Ovary (tissue), 9 donors: ENCODE measurements around the gene ADGRE2. TPM values are rescaled to one million over a fixed set of nuclear protein-coding genes. Genes with fewer than 3 reads are reported as not detected.

Experiments
- DNase-seq, 5 donors: peaks; one replicate each; pipeline ENCODE4 v3.0.0-alpha.2; 2019 to 2020
- H3K27ac ChIP-seq, 2 donors: fragments of 200-600 bp; one replicate each; pipeline versions ENCODE4 v1.5.1 to v1.8.0; 2019 to 2022
- H3K27me3 ChIP-seq: fragments of 200-600 bp; one replicate; pipeline ENCODE4 v1.8.0; 2022
- H3K36me3 ChIP-seq: fragments of 200-600 bp; sonication (generic); one replicate; pipeline ENCODE4 v1.5.1; 2019
- H3K4me1 ChIP-seq: one replicate; pipeline ENCODE4 v1.8.1; 2013; ENCODE audit warnings: mild to moderate bottlenecking, moderate library complexity; ENCODE audit not compliant: insufficient read depth
- H3K4me3 ChIP-seq: fragments of 200-600 bp; sonication (generic); one replicate; pipeline ENCODE4 v1.5.1; 2017
- H3K9me3 ChIP-seq, 2 donors: fragments of 200-600 bp in 1 of 2; sonication (generic) in 1 of 2; one replicate each; pipeline versions ENCODE4 v1.5.1 to v1.8.1; 2013 to 2019; ENCODE audit warnings: mild to moderate bottlenecking in 1 of 2, moderate library complexity in 1 of 2
- EP300 ChIP-seq: sonication (generic); formaldehyde crosslinking; IDR thresholded peaks from one replicate; pipeline ENCODE4 v1.6.1; 2017; ENCODE audit warnings: antibody characterized with exemption
- POLR2A ChIP-seq: fragments of 450-650 bp; IDR thresholded peaks from one replicate; pipeline ENCODE4 v1.6.1; 2017; ENCODE audit warnings: antibody characterized with exemption, mild to moderate bottlenecking, moderate library complexity
- WGBS, 3 donors: extraction: QIAGEN DNeasy Blood & Tissue Kit in 1 of 3; methylation state at CpG; one replicate each; pipeline versions ENCODE4 v1.1.5 to v1.1.7; 2013 to 2017; 5-methylcytosine and 5-hydroxymethylcytosine counted together
- intact Hi-C, 4 donors: fragments of 100-400 bp; cut with DNase I; formaldehyde crosslinking; loops; one replicate each; pipeline versions ENCODE4 v1.11.0 to v1.15.1; 2022 to 2023
- polyA plus RNA-seq, 2 donors: library from polyadenylated mRNA; stranded (reverse); fragments of 200-250 nt in 1 of 2; fragments of 350-450 nt in 1 of 2; fragmentation: Illumina TruSeq in 1 of 2; extraction: RNeasy Lipid Tissue Mini Kit (QIAGEN cat#74804) in 1 of 2; gene quantifications; one replicate each; pipeline ENCODE4 v1.2.3, GENCODE V29; 2013 to 2014
- small RNA-seq: library from RNA; depleted of rRNA; stranded (forward); fragments of <200 nt; gene quantifications from one replicate; pipeline ENCODE3, GENCODE V24; 2016
- total RNA-seq, 7 donors: library from RNA; depleted of rRNA in 2 of 7; stranded (reverse); fragments of >200 nt in 2 of 7; fragmentation: NEBNext Ultra II Directional in 3 of 7; extraction: Animal tissue kit (Norgen Biotek cat#: 25700) in 3 of 7; gene quantifications; one replicate each; pipeline versions ENCODE4 v1.1.0 to v1.2.4, GENCODE V29; 2016 to 2023
- TF ChIP-seq, protein P1 (sequence below), 3 donors: fragments of 450-650 bp in 2 of 3; fragments of 200-600 bp in 1 of 3; IDR thresholded peaks; one replicate each; pipeline versions ENCODE4 v1.5.1 to v1.8.0; 2016 to 2022; ENCODE audit warnings: antibody characterized with exemption in 3 of 3, mild to moderate bottlenecking in 1 of 3
- donor health status: DM: no; HTN: no; CAD: no; lungs with moderate emphysema.
- donor health status: DM: no; HTN: no; CAD: no.
- donor health status: Bipolar disorder and iron deficiency.
- donor health status: DM: yes; HTN: yes; CAD: no.
- donor health status: DM: no; HTN: no; CAD: no.
- donor health status: DM: yes; HTN: yes; CAD: no.

The ADGRE2 gene
- total and polyA plus RNA-seq, 9 donors: 0.24 to 4.2 (median 1.0) TPM

DNA sequence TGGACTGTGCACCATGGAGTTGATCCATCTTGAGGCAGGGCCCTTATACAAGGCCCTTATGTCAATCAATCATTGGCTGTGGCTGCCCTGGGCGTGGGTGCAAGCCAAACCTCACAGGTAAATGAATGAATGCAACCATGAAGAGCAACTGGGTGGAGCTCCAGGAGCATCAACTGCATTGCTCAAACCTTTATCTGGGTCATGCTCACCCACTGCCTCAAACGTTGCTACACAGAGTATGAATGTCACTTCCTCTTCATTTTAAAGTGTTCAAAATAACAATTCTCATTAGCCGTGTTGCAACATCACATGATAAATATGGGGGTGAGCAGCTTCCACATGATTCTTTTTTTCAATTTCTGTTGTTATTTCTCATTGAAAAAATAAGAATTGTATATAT is 94.9 kb downstream of the ADGRE2 start:
- H3K9me3 ChIP-seq: no peaks in the 10 kb centered on the region
- H3K27me3 ChIP-seq: no peaks in the 10 kb centered on the region
- no peak for TF ChIP-seq POLR2A
- TF ChIP-seq, protein P1, sequence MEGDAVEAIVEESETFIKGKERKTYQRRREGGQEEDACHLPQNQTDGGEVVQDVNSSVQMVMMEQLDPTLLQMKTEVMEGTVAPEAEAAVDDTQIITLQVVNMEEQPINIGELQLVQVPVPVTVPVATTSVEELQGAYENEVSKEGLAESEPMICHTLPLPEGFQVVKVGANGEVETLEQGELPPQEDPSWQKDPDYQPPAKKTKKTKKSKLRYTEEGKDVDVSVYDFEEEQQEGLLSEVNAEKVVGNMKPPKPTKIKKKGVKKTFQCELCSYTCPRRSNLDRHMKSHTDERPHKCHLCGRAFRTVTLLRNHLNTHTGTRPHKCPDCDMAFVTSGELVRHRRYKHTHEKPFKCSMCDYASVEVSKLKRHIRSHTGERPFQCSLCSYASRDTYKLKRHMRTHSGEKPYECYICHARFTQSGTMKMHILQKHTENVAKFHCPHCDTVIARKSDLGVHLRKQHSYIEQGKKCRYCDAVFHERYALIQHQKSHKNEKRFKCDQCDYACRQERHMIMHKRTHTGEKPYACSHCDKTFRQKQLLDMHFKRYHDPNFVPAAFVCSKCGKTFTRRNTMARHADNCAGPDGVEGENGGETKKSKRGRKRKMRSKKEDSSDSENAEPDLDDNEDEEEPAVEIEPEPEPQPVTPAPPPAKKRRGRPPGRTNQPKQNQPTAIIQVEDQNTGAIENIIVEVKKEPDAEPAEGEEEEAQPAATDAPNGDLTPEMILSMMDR (IDR thresholded peaks at IDR 0.05): no peak
- no peak for TF ChIP-seq EP300
- DNase-seq: no peak
- no peak overlapping the region for H3K27ac ChIP-seq
- no peaks in the 10 kb centered on the region for H3K4me1 ChIP-seq
- intact Hi-C loops: no loop called here
- no peak overlapping the region for H3K4me3 ChIP-seq
- no peaks in the 10 kb centered on the region for H3K36me3 ChIP-seq
- WGBS, 3 donors: 38 to 48% (median 41%) methylated on average over 3 of the region's 3 CpGs

Small RNA genes within 50 kb of the gene (small RNA-seq; reads per million reads assigned to genes)
- gene AC005255.1: not detected

Other genes with a start within 250 kb of the ADGRE2 start
- gene TECR, start 249.0 kb downstream of the ADGRE2 start, total RNA-seq: 100 to 1,000 TPM in 2 of 7 donors, 10 to 100 TPM in 5; 22.3 to 115 (median 78.2) TPM
- 10 to 100 TPM; 92.4 to 97.4 TPM for gene TECR, start 249.0 kb downstream of the ADGRE2 start, polyA plus RNA-seq
- 100 to 1,000 TPM in 6 of 7 donors, 10 to 100 TPM in 1; 86.9 to 429 (median 143) TPM for gene NDUFB7, start 206.5 kb downstream of the ADGRE2 start, total RNA-seq
- 100 to 1,000 TPM in 1 of 2 donors, not detected in 1; 317 TPM for gene NDUFB7, start 206.5 kb downstream of the ADGRE2 start, polyA plus RNA-seq
- gene CLEC17A, start 195.5 kb downstream of the ADGRE2 start, total RNA-seq: under 1 TPM in 2 of 7 donors, not detected in 5; 0.20 TPM
- under 1 TPM in 1 of 2 donors, not detected in 1; 0.12 TPM for gene CLEC17A, start 195.5 kb downstream of the ADGRE2 start, polyA plus RNA-seq
- gene ADGRE3, start 103.7 kb downstream of the ADGRE2 start, total RNA-seq: under 1 TPM in 2 of 7 donors, not detected in 5; 0.13 to 0.15 TPM
- gene ADGRE3, start 103.7 kb downstream of the ADGRE2 start, polyA plus RNA-seq: under 1 TPM in 1 of 2 donors, not detected in 1; 0.43 TPM
- 10 to 100 TPM; 19.2 to 47.6 (median 35.0) TPM for gene ZNF333, start 88.5 kb downstream of the ADGRE2 start, total RNA-seq
- gene ZNF333, start 88.5 kb downstream of the ADGRE2 start, polyA plus RNA-seq: 10 to 100 TPM; 21.7 to 22.0 TPM
- gene OR7A5, start 56.6 kb upstream of the ADGRE2 start, total RNA-seq: under 1 TPM in 2 of 7 donors, not detected in 5; 0.12 TPM
- gene OR7A5, start 56.6 kb upstream of the ADGRE2 start, polyA plus RNA-seq: not detected
- under 1 TPM in 1 of 7 donors, not detected in 6; 0.05 TPM for gene OR7C1, start 56.6 kb upstream of the ADGRE2 start, total RNA-seq
- under 1 TPM in 1 of 2 donors, not detected in 1; 0.13 TPM for gene OR7C1, start 56.6 kb upstream of the ADGRE2 start, polyA plus RNA-seq
- not detected for gene OR7A10, start 70.4 kb upstream of the ADGRE2 start, total RNA-seq
- gene OR7A10, start 70.4 kb upstream of the ADGRE2 start, polyA plus RNA-seq: not detected
- not detected for gene OR7A17, start 107.6 kb upstream of the ADGRE2 start, total RNA-seq
- not detected for gene OR7A17, start 107.6 kb upstream of the ADGRE2 start, polyA plus RNA-seq
- not detected for gene OR7C2, start 162.9 kb upstream of the ADGRE2 start, total RNA-seq
- not detected for gene OR7C2, start 162.9 kb upstream of the ADGRE2 start, polyA plus RNA-seq
- gene SLC1A6, start 201.3 kb upstream of the ADGRE2 start, total RNA-seq: not detected
- gene SLC1A6, start 201.3 kb upstream of the ADGRE2 start, polyA plus RNA-seq: under 1 TPM in 1 of 2 donors, not detected in 1; 0.08 TPM